Measurements from ENCODE around the gene GREM2.

The GREM2 gene

DNA sequence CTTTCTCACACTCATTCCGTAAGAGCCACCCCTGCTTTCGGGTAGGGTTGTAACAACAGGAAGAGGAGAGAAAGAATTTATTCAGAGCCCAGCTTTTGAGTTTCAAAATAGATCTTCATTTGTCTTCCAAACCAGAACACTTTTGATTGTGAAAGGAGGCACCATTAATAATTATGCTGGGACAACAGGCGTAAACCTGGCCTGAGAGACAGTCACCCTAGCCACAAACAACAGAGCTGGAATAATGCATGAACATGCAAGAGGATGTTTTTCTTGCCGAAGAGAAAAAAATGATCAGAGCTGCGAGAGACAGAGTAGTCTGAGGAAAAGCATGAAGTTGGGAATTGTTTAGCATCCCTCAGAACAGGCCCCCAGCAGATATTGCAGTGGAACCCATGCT, 18.5 kb upstream of the GREM2 start:
- no peak for TF ChIP-seq TEAD4 (IDR thresholded peaks at IDR 0.05)
- TF ChIP-seq, protein P1, sequence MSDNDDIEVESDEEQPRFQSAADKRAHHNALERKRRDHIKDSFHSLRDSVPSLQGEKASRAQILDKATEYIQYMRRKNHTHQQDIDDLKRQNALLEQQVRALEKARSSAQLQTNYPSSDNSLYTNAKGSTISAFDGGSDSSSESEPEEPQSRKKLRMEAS (IDR thresholded peaks at IDR 0.05): no peak
- TF ChIP-seq CREB1 (IDR thresholded peaks at IDR 0.05; ENCODE audit: low read depth): no peak
- TF ChIP-seq NFIC (IDR thresholded peaks at IDR 0.05): no peak
- TF ChIP-seq EP300 (IDR thresholded peaks at IDR 0.05; ENCODE audit: borderline replicate concordance): no peak

- no peak for TF ChIP-seq NFIC (IDR thresholded peaks at IDR 0.05)
- no peak for TF ChIP-seq CEBPB (IDR thresholded peaks at IDR 0.05)
- no peak for TF ChIP-seq ZBTB7A (IDR thresholded peaks at IDR 0.05; ENCODE audit: low read depth)
- TF ChIP-seq REST (IDR thresholded peaks at IDR 0.05; ENCODE audit: low read depth): no peak
- TF ChIP-seq TAF1 (IDR thresholded peaks at IDR 0.05; ENCODE audit: low read depth): no peak
- TF ChIP-seq, protein P2, sequence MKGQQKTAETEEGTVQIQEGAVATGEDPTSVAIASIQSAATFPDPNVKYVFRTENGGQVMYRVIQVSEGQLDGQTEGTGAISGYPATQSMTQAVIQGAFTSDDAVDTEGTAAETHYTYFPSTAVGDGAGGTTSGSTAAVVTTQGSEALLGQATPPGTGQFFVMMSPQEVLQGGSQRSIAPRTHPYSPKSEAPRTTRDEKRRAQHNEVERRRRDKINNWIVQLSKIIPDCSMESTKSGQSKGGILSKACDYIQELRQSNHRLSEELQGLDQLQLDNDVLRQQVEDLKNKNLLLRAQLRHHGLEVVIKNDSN (IDR thresholded peaks at IDR 0.05): no peak
- TF ChIP-seq CREB1 (IDR thresholded peaks at IDR 0.05; ENCODE audit: low read depth): no peak
- no peak for TF ChIP-seq EGR1 (IDR thresholded peaks at IDR 0.05)
- TF ChIP-seq, protein P1 (IDR thresholded peaks at IDR 0.05): no peak
- TF ChIP-seq RAD21 (IDR thresholded peaks at IDR 0.05; ENCODE audit: low read depth): no peak
- no peak for TF ChIP-seq EP300 (IDR thresholded peaks at IDR 0.05; ENCODE audit: borderline replicate concordance)
- TF ChIP-seq TEAD4 (IDR thresholded peaks at IDR 0.05): no peak
- no peak for TF ChIP-seq TCF12 (IDR thresholded peaks at IDR 0.05; ENCODE audit: low read depth)
- no peak for TF ChIP-seq FOXM1 (IDR thresholded peaks at IDR 0.05; ENCODE audit: borderline replicate concordance, low read depth)
- no peak for TF ChIP-seq YY1 (IDR thresholded peaks at IDR 0.05; ENCODE audit: low read depth)
Observed at GRCh38 chr1:240621249-240621648, 9.3 kb upstream of the GREM2 start.

DNA sequence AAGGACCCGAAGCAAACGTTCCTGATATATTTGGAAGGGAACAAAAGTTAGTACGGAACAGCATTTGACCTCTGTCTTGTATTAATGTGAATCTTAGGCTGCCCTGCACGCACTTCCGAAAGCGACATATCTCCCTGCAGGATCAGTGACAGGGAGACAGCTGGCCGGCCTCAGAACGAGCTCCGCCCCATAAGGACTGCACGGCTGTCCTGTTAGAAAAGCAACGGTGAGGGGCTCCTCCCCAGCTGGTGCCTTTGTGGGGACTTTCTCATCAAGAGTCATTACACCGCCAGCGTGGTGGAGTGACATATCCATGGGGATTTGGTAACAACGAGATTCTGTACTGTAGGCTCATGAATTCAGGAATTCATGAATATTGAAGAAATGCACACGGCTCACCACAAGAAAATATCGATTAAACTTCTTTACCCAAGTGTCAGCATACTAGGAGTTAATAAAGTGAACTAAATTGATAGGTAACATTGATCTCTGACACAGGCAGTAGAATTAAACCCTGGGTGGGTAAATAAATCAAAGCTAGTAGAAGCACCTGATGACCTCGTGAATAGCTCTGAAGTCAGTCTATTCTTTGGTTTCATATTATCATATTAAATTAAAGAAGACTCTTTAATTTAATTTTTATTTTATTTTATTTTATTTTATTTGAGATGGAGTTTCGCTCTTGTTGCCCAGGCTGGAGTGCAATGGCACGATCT, 8.1 kb upstream of the GREM2 start:
- TF ChIP-seq FOXM1 (IDR thresholded peaks at IDR 0.05; ENCODE audit: borderline replicate concordance, low read depth): no peak

- TF ChIP-seq REST (IDR thresholded peaks at IDR 0.05; ENCODE audit: low read depth): no peak
- TF ChIP-seq YY1 (IDR thresholded peaks at IDR 0.05; ENCODE audit: low read depth): no peak
- TF ChIP-seq EGR1 (IDR thresholded peaks at IDR 0.05): no peak
- TF ChIP-seq FOXM1 (IDR thresholded peaks at IDR 0.05; ENCODE audit: borderline replicate concordance, low read depth): no peak
- no peak for TF ChIP-seq TCF12 (IDR thresholded peaks at IDR 0.05; ENCODE audit: low read depth)
- TF ChIP-seq CEBPB (IDR thresholded peaks at IDR 0.05): no peak
- TF ChIP-seq CREB1 (IDR thresholded peaks at IDR 0.05; ENCODE audit: low read depth): no peak
- TF ChIP-seq TAF1 (IDR thresholded peaks at IDR 0.05; ENCODE audit: low read depth): no peak
- no peak for TF ChIP-seq RAD21 (IDR thresholded peaks at IDR 0.05; ENCODE audit: low read depth)
- TF ChIP-seq, protein P2 (IDR thresholded peaks at IDR 0.05): no peak
- TF ChIP-seq, protein P1 (IDR thresholded peaks at IDR 0.05): no peak
- TF ChIP-seq NFIC (IDR thresholded peaks at IDR 0.05): no peak
- no peak for TF ChIP-seq EP300 (IDR thresholded peaks at IDR 0.05; ENCODE audit: borderline replicate concordance)
- TF ChIP-seq ZBTB7A (IDR thresholded peaks at IDR 0.05; ENCODE audit: low read depth): no peak
- no peak for TF ChIP-seq TEAD4 (IDR thresholded peaks at IDR 0.05)
Observed at GRCh38 chr1:240619357-240619756, 7.4 kb upstream of the GREM2 start.

GRCh38 chr1:240618946-240619345, 7.0 kb upstream of the GREM2 start:
- TF ChIP-seq FOXM1 (IDR thresholded peaks at IDR 0.05; ENCODE audit: borderline replicate concordance, low read depth) (no peak), EP300 (IDR thresholded peaks at IDR 0.05; ENCODE audit: borderline replicate concordance) (no peak), CREB1 (IDR thresholded peaks at IDR 0.05; ENCODE audit: low read depth) (no peak), ZBTB7A (IDR thresholded peaks at IDR 0.05; ENCODE audit: low read depth) (no peak), TAF1 (IDR thresholded peaks at IDR 0.05; ENCODE audit: low read depth) (no peak), CEBPB (IDR thresholded peaks at IDR 0.05) (no peak), RAD21 (IDR thresholded peaks at IDR 0.05; ENCODE audit: low read depth) (no peak), TEAD4 (IDR thresholded peaks at IDR 0.05) (no peak), TCF12 (IDR thresholded peaks at IDR 0.05; ENCODE audit: low read depth) (no peak)
- TF ChIP-seq, protein P2 (IDR thresholded peaks at IDR 0.05): no peak
